Panc1 (cell line): ENCODE data around the gene SMIM13. TPM values are rescaled to one million over a fixed set of nuclear protein-coding genes. Genes with fewer than 3 reads are reported as not detected.

Experiments
- ATAC-seq: fragments of 200-7000 bp; cut with Tn5 transposase; 2 replicates; pipeline ENCODE4 v1.9.1; 2020; ENCODE audit warnings: mild to moderate bottlenecking, moderate library complexity
- BruUV-seq: library from RNA; stranded (reverse); fragments of 400-500 nt; replicated peaks from 2 replicates; lab custom pipeline; 2021; lab: Mats Ljungman, UMichigan
- CTCF ChIA-PET: fragments of 300-600 bp; sonication (Branson Sonifier 250); formaldehyde crosslinking; loops from one replicate; lab custom pipeline; 2022; ENCODE audit warnings: antibody characterized with exemption; lab: Charles Lee
- POLR2A ChIA-PET: fragments of 300-600 bp; sonication (Branson Sonifier 250); formaldehyde crosslinking; loops from one replicate; lab custom pipeline; 2022; ENCODE audit warnings: antibody characterized with exemption; lab: Charles Lee
- DNase-seq: peaks from one replicate; pipeline ENCODE4 v3.0.0-alpha.2; 2010; ENCODE audit warnings: low read depth, low spot score
- H3K27ac ChIP-seq: 2 replicates; pipeline ENCODE4 v1.5.1; 2011; ENCODE audit warnings: mild to moderate bottlenecking, low read length, inconsistent platforms
- H3K27me3 ChIP-seq: fragments of 200-500 bp; sonication (Bioruptor generic); 2 replicates; pipeline ENCODE4 v1.6.0; 2014; ENCODE audit warnings: low read length, inconsistent platforms; ENCODE audit not compliant: control insufficient read depth, insufficient read depth
- H3K36me3 ChIP-seq: fragments of 200-500 bp; sonication (Bioruptor generic); 2 replicates; pipeline ENCODE4 v1.5.1; 2014; ENCODE audit warnings: inconsistent platforms, mild to moderate bottlenecking, low read length, moderate library complexity; ENCODE audit not compliant: control insufficient read depth, insufficient read depth
- H3K4me1 ChIP-seq: 2 replicates; pipeline ENCODE4 v1.5.1; 2011; ENCODE audit warnings: inconsistent platforms, mild to moderate bottlenecking, low read length, moderate library complexity; ENCODE audit not compliant: control insufficient read depth, insufficient read depth
- H3K4me3 ChIP-seq, 2 experiments: 2 replicates each; pipeline ENCODE4 v1.5.1; 2011 to 2012; ENCODE audit warnings: low read depth in 2 of 2, low read length in 2 of 2, mild to moderate bottlenecking in 2 of 2, inconsistent platforms in 1 of 2, moderate library complexity in 1 of 2
- H3K9me3 ChIP-seq: fragments of 200-500 bp; sonication (Bioruptor generic); 2 replicates; pipeline ENCODE4 v1.5.1; 2014; ENCODE audit warnings: low read depth, mild to moderate bottlenecking, inconsistent platforms, low read length, moderate library complexity; ENCODE audit not compliant: control insufficient read depth, insufficient read depth
- CTCF ChIP-seq: fragments of 450-650 bp; IDR thresholded peaks from 2 replicates; pipeline ENCODE4 v1.5.1; 2017; ENCODE audit warnings: mild to moderate bottlenecking
- POLR2AphosphoS5 ChIP-seq: IDR thresholded peaks from 2 replicates; pipeline ENCODE4 v1.6.1; 2012; ENCODE audit warnings: mild to moderate bottlenecking, low read depth, low read length, moderate library complexity
- SIN3A ChIP-seq: IDR thresholded peaks from 2 replicates; pipeline ENCODE4 v1.6.1; 2012; ENCODE audit warnings: low read depth, mild to moderate bottlenecking, low read length, moderate library complexity, borderline replicate concordance; ENCODE audit not compliant: insufficient read depth
- TCF7L2 ChIP-seq: IDR thresholded peaks from 2 replicates; pipeline ENCODE4 v1.6.1; 2011; ENCODE audit warnings: mild to moderate bottlenecking, low read depth, low read length, inconsistent platforms
- in situ Hi-C: cut with HindIII; loops from 2 replicates; pipeline ENCODE4 v1.10.0; 2016; ENCODE audit warnings: low sequenced_read_pairs, low pct_unique_long_range_greater_than_20kb
- intact Hi-C: fragments of 100-400 bp; cut with micrococcal nuclease; formaldehyde crosslinking; loops from one replicate; pipeline ENCODE4 v1.10.0; 2022; ENCODE audit not compliant: unreplicated experiment
- total RNA-seq: library from RNA; stranded (reverse); gene quantifications from one replicate; pipeline ENCODE4 v1.2.1, GENCODE V29; 2021; ENCODE audit not compliant: unreplicated experiment
- TF ChIP-seq, protein P1 (sequence below), 2 experiments: IDR thresholded peaks; 2 replicates each; pipeline ENCODE4 v1.6.1; 2011 to 2012; ENCODE audit warnings: low read depth in 2 of 2, control low read depth in 1 of 2, low read length in 1 of 2, mild to moderate bottlenecking in 1 of 2, moderate library complexity in 1 of 2; ENCODE audit not compliant: insufficient read depth in 1 of 2

Gene SMIM13
- total RNA-seq, 1 experiment from 2014 or later, result 17.6 TPM

GRCh38 chr6:11172501-11173327, 79.1 kb downstream of the SMIM13 start:
- ChIA-PET POLR2A (no interaction called here), CTCF (no interaction called here)
- BruUV-seq, result no TSS peak
- DNase-seq (peak; percentile 43), ATAC-seq (peak; percentile 75; the same call in 1 of the 2 replicates)
- Histone ChIP-seq H3K27ac (no peak overlapping the region), H3K9me3 (no peaks in the 10 kb centered on the region), H3K27me3 (no peaks in the 10 kb centered on the region), H3K4me3 (no peak overlapping the region), H3K4me1 (no peaks in the 10 kb centered on the region), H3K36me3 (no peaks in the 10 kb centered on the region)
- no peak for TF ChIP-seq POLR2AphosphoS5
- TF ChIP-seq CTCF, result peak; percentile 92
- in situ Hi-C loops (no loop called here), intact Hi-C loops (loop anchor here (1.0 kb wide), 1 partner anchor 324 kb away; no protein-coding TSS in a partner anchor)

GRCh38 chr6:11174242-11174611, 80.6 kb downstream of the SMIM13 start:
- ATAC-seq, result no peak
- POLR2A ChIA-PET, result no interaction called here

More at GRCh38 chr6:11174242-11174611, 80.6 kb downstream of the SMIM13 start:
- no TSS peak for BruUV-seq
- no peaks in the 10 kb centered on the region for H3K27me3 ChIP-seq
- intact Hi-C loops (no loop called here), in situ Hi-C loops (no loop called here)
- no peak for DNase-seq
- TF ChIP-seq POLR2AphosphoS5 (no peak), SIN3A (no peak), TCF7L2 (no peak), CTCF (no peak)
- TF ChIP-seq, protein P1, sequence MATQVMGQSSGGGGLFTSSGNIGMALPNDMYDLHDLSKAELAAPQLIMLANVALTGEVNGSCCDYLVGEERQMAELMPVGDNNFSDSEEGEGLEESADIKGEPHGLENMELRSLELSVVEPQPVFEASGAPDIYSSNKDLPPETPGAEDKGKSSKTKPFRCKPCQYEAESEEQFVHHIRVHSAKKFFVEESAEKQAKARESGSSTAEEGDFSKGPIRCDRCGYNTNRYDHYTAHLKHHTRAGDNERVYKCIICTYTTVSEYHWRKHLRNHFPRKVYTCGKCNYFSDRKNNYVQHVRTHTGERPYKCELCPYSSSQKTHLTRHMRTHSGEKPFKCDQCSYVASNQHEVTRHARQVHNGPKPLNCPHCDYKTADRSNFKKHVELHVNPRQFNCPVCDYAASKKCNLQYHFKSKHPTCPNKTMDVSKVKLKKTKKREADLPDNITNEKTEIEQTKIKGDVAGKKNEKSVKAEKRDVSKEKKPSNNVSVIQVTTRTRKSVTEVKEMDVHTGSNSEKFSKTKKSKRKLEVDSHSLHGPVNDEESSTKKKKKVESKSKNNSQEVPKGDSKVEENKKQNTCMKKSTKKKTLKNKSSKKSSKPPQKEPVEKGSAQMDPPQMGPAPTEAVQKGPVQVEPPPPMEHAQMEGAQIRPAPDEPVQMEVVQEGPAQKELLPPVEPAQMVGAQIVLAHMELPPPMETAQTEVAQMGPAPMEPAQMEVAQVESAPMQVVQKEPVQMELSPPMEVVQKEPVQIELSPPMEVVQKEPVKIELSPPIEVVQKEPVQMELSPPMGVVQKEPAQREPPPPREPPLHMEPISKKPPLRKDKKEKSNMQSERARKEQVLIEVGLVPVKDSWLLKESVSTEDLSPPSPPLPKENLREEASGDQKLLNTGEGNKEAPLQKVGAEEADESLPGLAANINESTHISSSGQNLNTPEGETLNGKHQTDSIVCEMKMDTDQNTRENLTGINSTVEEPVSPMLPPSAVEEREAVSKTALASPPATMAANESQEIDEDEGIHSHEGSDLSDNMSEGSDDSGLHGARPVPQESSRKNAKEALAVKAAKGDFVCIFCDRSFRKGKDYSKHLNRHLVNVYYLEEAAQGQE (IDR thresholded peaks at IDR 0.05; ENCODE audit: insufficient read depth in 1 of 2, low read depth in 2 of 2, low read length in 1 of 2), result no peak
- no peak overlapping the region for H3K4me3 ChIP-seq
- no peaks in the 10 kb centered on the region for H3K9me3 ChIP-seq
- CTCF ChIA-PET, result no interaction called here
- no peak overlapping the region for H3K27ac ChIP-seq
- H3K4me1 ChIP-seq, result no peaks in the 10 kb centered on the region
- no peaks in the 10 kb centered on the region for H3K36me3 ChIP-seq
